SU-DHL-6 (cell line): Measurements from ENCODE around the gene SOCS7.

Source experiments
- EZH2phosphoT487 ChIP-seq: fragments of 200-600 bp; sonication (generic), shearing (Covaris generic); conservative IDR thresholded peaks from 2 replicates; pipeline ENCODE4 v1.6.1; 2018; ENCODE audit warnings: mild to moderate bottlenecking, antibody characterized with exemption, low read length, moderate library complexity, mixed read lengths
- TF ChIP-seq, protein P1 (sequence below): fragments of 200-600 bp; sonication (generic); IDR thresholded peaks from one replicate; pipeline ENCODE4 v1.5.1; 2017; ENCODE audit warnings: antibody characterized with exemption, mild to moderate bottlenecking, low read length, moderate library complexity; ENCODE audit not compliant: insufficient read depth, poor library complexity, severe bottlenecking

DNA sequence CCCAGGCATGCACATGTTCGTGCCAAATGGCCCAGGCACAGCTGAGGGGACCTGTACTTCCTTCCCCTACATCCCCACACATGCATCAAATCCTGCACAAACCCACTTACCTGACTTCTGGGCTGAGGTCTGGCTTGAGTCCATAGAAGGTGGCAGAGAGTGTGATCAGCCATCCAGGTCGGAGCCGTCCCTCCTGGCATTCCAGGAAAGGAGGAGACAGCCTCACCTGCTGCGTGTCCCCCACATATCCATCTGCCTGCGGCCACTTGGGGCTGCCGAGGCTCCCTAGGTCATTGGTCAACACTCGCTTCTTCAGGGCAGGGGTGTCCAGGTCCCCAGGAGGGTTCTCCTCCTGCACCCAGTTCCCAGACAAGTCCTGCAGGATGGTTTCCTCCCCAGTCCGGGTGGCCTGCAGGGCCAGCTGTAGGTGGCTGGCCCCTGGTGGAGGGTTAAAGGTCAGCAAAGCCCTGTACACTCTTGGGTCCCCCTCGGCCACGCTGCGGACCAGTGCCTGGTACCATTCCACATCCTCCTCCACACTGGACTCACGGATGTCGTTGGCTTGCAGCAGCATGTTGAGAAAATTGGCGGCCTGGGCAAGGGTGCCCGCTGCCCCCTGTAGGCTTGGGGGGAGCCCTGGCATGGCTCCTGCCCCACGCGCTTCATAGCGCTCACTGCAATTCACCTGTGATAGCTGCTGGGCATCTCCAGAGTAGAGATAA, 8.6 kb upstream of the SOCS7 start:
- TF ChIP-seq, protein P1, sequence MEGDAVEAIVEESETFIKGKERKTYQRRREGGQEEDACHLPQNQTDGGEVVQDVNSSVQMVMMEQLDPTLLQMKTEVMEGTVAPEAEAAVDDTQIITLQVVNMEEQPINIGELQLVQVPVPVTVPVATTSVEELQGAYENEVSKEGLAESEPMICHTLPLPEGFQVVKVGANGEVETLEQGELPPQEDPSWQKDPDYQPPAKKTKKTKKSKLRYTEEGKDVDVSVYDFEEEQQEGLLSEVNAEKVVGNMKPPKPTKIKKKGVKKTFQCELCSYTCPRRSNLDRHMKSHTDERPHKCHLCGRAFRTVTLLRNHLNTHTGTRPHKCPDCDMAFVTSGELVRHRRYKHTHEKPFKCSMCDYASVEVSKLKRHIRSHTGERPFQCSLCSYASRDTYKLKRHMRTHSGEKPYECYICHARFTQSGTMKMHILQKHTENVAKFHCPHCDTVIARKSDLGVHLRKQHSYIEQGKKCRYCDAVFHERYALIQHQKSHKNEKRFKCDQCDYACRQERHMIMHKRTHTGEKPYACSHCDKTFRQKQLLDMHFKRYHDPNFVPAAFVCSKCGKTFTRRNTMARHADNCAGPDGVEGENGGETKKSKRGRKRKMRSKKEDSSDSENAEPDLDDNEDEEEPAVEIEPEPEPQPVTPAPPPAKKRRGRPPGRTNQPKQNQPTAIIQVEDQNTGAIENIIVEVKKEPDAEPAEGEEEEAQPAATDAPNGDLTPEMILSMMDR = no peak
- TF ChIP-seq EZH2phosphoT487 = no peak
